WTC11 (cell line): ENCODE results near the gene MOV10L1. TPM values are rescaled to one million over a fixed set of nuclear protein-coding genes. Genes with fewer than 3 reads are reported as not detected.
A peak's percentile ranks its signal among the peaks of the same experiment; 100 is the strongest.

Experiments used
- ATAC-seq: fragments of 200-7000 bp; cut with Tn5 transposase; 2 replicates; pipeline ENCODE4 v1.10.0; 2021; ENCODE audit warnings: mild to moderate bottlenecking, moderate library complexity
- CTCF ChIA-PET: fragments of 300-600 bp; sonication (Branson Sonifier 250); formaldehyde crosslinking; loops from one replicate; lab custom pipeline; 2021; ENCODE audit warnings: antibody characterized with exemption; lab: Charles Lee
- POLR2A ChIA-PET: fragments of 350-600 bp; sonication (Branson Sonifier 250); formaldehyde crosslinking; loops from one replicate; lab custom pipeline; 2021; ENCODE audit warnings: antibody characterized with exemption; lab: Charles Lee
- DNase-seq: peaks from one replicate; pipeline ENCODE4 v3.0.0; 2021; ENCODE audit warnings: low spot score
- H3K27ac Mint-ChIP-seq: 2 replicates; pipeline ENCODE4 v1.8.0; 2021; ENCODE audit warnings: mixed read lengths
- H3K27me3 Mint-ChIP-seq: 2 replicates; pipeline ENCODE4 v1.8.0; 2021; ENCODE audit warnings: low read depth, mild to moderate bottlenecking, moderate library complexity, mixed read lengths
- H3K36me3 Mint-ChIP-seq: 2 replicates; pipeline ENCODE4 v1.8.0; 2021; ENCODE audit warnings: mixed read lengths
- H3K4me1 Mint-ChIP-seq: 2 replicates; pipeline ENCODE4 v1.8.0; 2022; ENCODE audit warnings: mixed read lengths
- H3K4me3 Mint-ChIP-seq: 2 replicates; pipeline ENCODE4 v1.8.0; 2021; ENCODE audit warnings: mild to moderate bottlenecking, moderate library complexity, mixed read lengths
- H3K9me3 Mint-ChIP-seq: 2 replicates; pipeline ENCODE4 v1.8.0; 2021; ENCODE audit warnings: mixed read lengths
- ATF1 ChIP-seq: sonication (generic); formaldehyde crosslinking; IDR thresholded peaks from 2 replicates; pipeline ENCODE4 v1.8.1; 2023; ENCODE audit warnings: mild to moderate bottlenecking, moderate library complexity, missing genetic modification reagents
- CREB1 ChIP-seq: sonication (generic); formaldehyde crosslinking; IDR thresholded peaks from 2 replicates; pipeline ENCODE4 v1.8.0; 2023; ENCODE audit warnings: mild to moderate bottlenecking, missing genetic modification reagents
- ELF4 ChIP-seq: sonication (generic); formaldehyde crosslinking; IDR thresholded peaks from 2 replicates; pipeline ENCODE4 v1.8.1; 2022; ENCODE audit warnings: low read depth, mild to moderate bottlenecking, moderate library complexity, missing genetic modification reagents
- FOXK1 ChIP-seq: sonication (generic); formaldehyde crosslinking; IDR thresholded peaks from 2 replicates; pipeline ENCODE4 v1.8.0; 2022; ENCODE audit warnings: mild to moderate bottlenecking, moderate library complexity, missing genetic modification reagents
- FOXP1 ChIP-seq: sonication (generic); formaldehyde crosslinking; IDR thresholded peaks from 2 replicates; pipeline ENCODE4 v1.8.0; 2022; ENCODE audit warnings: missing genetic modification reagents, mild to moderate bottlenecking, moderate library complexity, borderline replicate concordance
- FOXP4 ChIP-seq: sonication (generic); formaldehyde crosslinking; IDR thresholded peaks from 2 replicates; pipeline ENCODE4 v1.8.0; 2022; ENCODE audit warnings: mild to moderate bottlenecking, missing genetic modification reagents
- GABPB1 ChIP-seq: sonication (generic); formaldehyde crosslinking; IDR thresholded peaks from 2 replicates; pipeline ENCODE4 v1.8.1; 2023; ENCODE audit warnings: mild to moderate bottlenecking, missing genetic modification reagents
- KAT7 ChIP-seq: sonication (generic); formaldehyde crosslinking; IDR thresholded peaks from 2 replicates; pipeline ENCODE4 v1.8.1; 2023; ENCODE audit warnings: missing genetic modification reagents, mild to moderate bottlenecking, borderline replicate concordance
- MYBL2 ChIP-seq: sonication (generic); formaldehyde crosslinking; IDR thresholded peaks from 2 replicates; pipeline ENCODE4 v1.8.1; 2023; ENCODE audit warnings: mild to moderate bottlenecking, moderate library complexity, missing genetic modification reagents
- NR1H2 ChIP-seq: sonication (generic); formaldehyde crosslinking; IDR thresholded peaks from 2 replicates; pipeline ENCODE4 v1.9.0; 2021; ENCODE audit warnings: mild to moderate bottlenecking, moderate library complexity, missing genetic modification reagents
- SMAD3 ChIP-seq: sonication (generic); formaldehyde crosslinking; IDR thresholded peaks from 2 replicates; pipeline ENCODE4 v1.8.0; 2022; ENCODE audit warnings: missing genetic modification reagents, mild to moderate bottlenecking, borderline replicate concordance
- STAT6 ChIP-seq: sonication (generic); formaldehyde crosslinking; conservative IDR thresholded peaks from 2 replicates; pipeline ENCODE4 v1.8.1; 2023; ENCODE audit warnings: mild to moderate bottlenecking, low read depth, missing genetic modification reagents, moderate library complexity
- ZBTB43 ChIP-seq: sonication (generic); formaldehyde crosslinking; IDR thresholded peaks from 2 replicates; pipeline ENCODE4 v1.8.1; 2023; ENCODE audit warnings: mild to moderate bottlenecking, missing genetic modification reagents
- ZNF263 ChIP-seq: sonication (generic); formaldehyde crosslinking; IDR thresholded peaks from 2 replicates; pipeline ENCODE4 v1.8.1; 2022; ENCODE audit warnings: low read depth, mild to moderate bottlenecking, moderate library complexity, missing genetic modification reagents
- ZNF416 ChIP-seq: fragments of 250-450 bp; sonication (Bioruptor Pico); IDR thresholded peaks from 2 replicates; pipeline ENCODE4 v1.9.0; 2021; ENCODE audit warnings: mild to moderate bottlenecking, inconsistent platforms
- ZSCAN18 ChIP-seq: fragments of 250-450 bp; sonication (Bioruptor Pico); IDR thresholded peaks from 2 replicates; pipeline ENCODE4 v2.1.2; 2022; ENCODE audit warnings: mild to moderate bottlenecking, moderate library complexity
- total RNA-seq: library from RNA; stranded (reverse); gene quantifications from 3 replicates; pipeline ENCODE4 v1.2.3, GENCODE V29; 2021
- TF ChIP-seq, protein P1 (sequence below): fragments of 250-450 bp; sonication (Bioruptor Pico); IDR thresholded peaks from 2 replicates; pipeline ENCODE4 v1.9.0; 2021; ENCODE audit warnings: mild to moderate bottlenecking
- TF ChIP-seq, protein P2 (sequence below): sonication (generic); formaldehyde crosslinking; IDR thresholded peaks from 2 replicates; pipeline ENCODE4 v1.8.0; 2022; ENCODE audit warnings: mild to moderate bottlenecking, missing genetic modification reagents

MOV10L1 gene
- total RNA-seq, 1 experiment from 2014 or later = not detected

GRCh38 chr22:50084080-50084477 lies 5.7 kb upstream of the MOV10L1 start (continued):
- TF ChIP-seq NR1H2 (CRISPR knock-in tag) = no peak
- TF ChIP-seq FOXP1 (CRISPR knock-in tag) = no peak
- no peak for TF ChIP-seq SMAD3
- TF ChIP-seq, protein P1, sequence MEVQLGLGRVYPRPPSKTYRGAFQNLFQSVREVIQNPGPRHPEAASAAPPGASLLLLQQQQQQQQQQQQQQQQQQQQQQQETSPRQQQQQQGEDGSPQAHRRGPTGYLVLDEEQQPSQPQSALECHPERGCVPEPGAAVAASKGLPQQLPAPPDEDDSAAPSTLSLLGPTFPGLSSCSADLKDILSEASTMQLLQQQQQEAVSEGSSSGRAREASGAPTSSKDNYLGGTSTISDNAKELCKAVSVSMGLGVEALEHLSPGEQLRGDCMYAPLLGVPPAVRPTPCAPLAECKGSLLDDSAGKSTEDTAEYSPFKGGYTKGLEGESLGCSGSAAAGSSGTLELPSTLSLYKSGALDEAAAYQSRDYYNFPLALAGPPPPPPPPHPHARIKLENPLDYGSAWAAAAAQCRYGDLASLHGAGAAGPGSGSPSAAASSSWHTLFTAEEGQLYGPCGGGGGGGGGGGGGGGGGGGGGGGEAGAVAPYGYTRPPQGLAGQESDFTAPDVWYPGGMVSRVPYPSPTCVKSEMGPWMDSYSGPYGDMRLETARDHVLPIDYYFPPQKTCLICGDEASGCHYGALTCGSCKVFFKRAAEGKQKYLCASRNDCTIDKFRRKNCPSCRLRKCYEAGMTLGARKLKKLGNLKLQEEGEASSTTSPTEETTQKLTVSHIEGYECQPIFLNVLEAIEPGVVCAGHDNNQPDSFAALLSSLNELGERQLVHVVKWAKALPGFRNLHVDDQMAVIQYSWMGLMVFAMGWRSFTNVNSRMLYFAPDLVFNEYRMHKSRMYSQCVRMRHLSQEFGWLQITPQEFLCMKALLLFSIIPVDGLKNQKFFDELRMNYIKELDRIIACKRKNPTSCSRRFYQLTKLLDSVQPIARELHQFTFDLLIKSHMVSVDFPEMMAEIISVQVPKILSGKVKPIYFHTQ (CRISPR knock-in tag) = no peak
- no peak for TF ChIP-seq ATF1 (CRISPR knock-in tag)
- TF ChIP-seq, protein P2, sequence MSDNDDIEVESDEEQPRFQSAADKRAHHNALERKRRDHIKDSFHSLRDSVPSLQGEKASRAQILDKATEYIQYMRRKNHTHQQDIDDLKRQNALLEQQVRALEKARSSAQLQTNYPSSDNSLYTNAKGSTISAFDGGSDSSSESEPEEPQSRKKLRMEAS (CRISPR knock-in tag) = no peak
- TF ChIP-seq GABPB1 = no peak
- TF ChIP-seq, all 79 proteins: peak for 0

DNA sequence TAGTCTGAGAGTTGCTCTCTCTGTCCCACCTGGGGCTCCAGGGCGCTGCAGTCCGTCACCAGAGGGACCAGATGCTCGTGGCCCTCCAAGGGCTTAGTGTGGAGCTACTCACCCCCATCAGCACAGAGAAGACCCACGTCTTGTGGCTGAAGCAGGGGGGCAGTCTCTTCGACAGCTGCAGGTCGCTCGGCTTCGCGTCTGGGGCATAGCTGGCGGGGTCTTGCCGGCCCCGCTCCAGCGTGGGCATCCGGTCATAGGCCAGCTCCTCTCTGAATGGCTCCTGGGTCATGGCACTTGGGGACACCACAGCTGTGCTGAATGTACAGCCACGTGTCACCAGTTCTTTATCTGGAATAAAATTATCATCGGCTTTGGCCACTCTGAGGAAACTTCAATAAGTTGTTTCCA lies 5.2 kb upstream of the MOV10L1 start:
- Mint-ChIP-seq H3K27me3 (peaks cover 8% of the 10 kb centered on the region; the same call in 1 of the 2 replicates), H3K4me1 (no peaks in the 10 kb centered on the region; the same call in 1 of the 2 replicates), H3K9me3 (peaks cover 16% of the 10 kb centered on the region), H3K4me3 (no peak overlapping the region), H3K36me3 (no peaks in the 10 kb centered on the region), H3K27ac (no peak overlapping the region)
- ATAC-seq (no peak), DNase-seq (no peak)
- CTCF ChIA-PET = interaction anchor here (0.6 to 3.4 kb wide), 8 partner anchors 25 to 651 kb away, joined by 3 to 16 read pairs (median 3); no protein-coding TSS in a partner anchor
- TF ChIP-seq FOXK1 (CRISPR knock-in tag) (no peak), FOXP4 (CRISPR knock-in tag) (no peak)
- POLR2A ChIA-PET = interaction anchor here (0.6 kb wide), 1 partner anchor 238 kb away, joined by 3 read pairs; no protein-coding TSS in a partner anchor

- no peaks in the 10 kb centered on the region for H3K36me3 Mint-ChIP-seq
- ATAC-seq (peak; percentile 55), DNase-seq (no peak)
- H3K27ac Mint-ChIP-seq = no peak within 1 kb of the TSS
- H3K27me3 Mint-ChIP-seq = peaks cover 8% of the 10 kb centered on the region; the same call in 1 of the 2 replicates
- peak within 1 kb of the TSS; percentile 22 for H3K4me3 Mint-ChIP-seq
- ChIA-PET CTCF (interaction anchor here (1.0 to 3.4 kb wide), 8 partner anchors 11 to 651 kb away, joined by 3 to 16 read pairs (median 4); no protein-coding TSS in a partner anchor), POLR2A (interaction anchor here (0.6 kb wide), 1 partner anchor 237 kb away, joined by 3 read pairs; no protein-coding TSS in a partner anchor)
- H3K9me3 Mint-ChIP-seq = peaks cover 16% of the 10 kb centered on the region
- no peaks in the 10 kb centered on the region; the same call in 1 of the 2 replicates for H3K4me1 Mint-ChIP-seq
- TF ChIP-seq ZNF263 (CRISPR knock-in tag) (peak; percentile 72; the same call in 1 of the 2 replicates), ZNF416 (CRISPR knock-in tag) (no peak)
Measured at GRCh38 chr22:50085211-50085972, 4.4 kb upstream of the MOV10L1 start, which contains the start of gene MLC1. MLC1 (minus strand) TSS chr22:50085426; CDS start chr22:50084902, 524 bp downstream.

GRCh38 chr22:50086526-50086925 lies 3.3 kb upstream of the MOV10L1 start:
- CTCF ChIA-PET = interaction anchor here (1.3 to 3.4 kb wide), 3 partner anchors 12 to 56 kb away, joined by 5 to 16 read pairs (median 11); no protein-coding TSS in a partner anchor
- TF ChIP-seq MYBL2 = no peak
- TF ChIP-seq STAT6 (CRISPR knock-in tag) = no peak
- TF ChIP-seq CREB1 = no peak
- no peak for TF ChIP-seq KAT7
- TF ChIP-seq ZBTB43 (CRISPR knock-in tag) = no peak
- TF ChIP-seq ZSCAN18 (CRISPR knock-in tag) = no peak
- TF ChIP-seq ELF4 = no peak

More at GRCh38 chr22:50086526-50086925, 3.3 kb upstream of the MOV10L1 start:
- Mint-ChIP-seq H3K27ac (no peak overlapping the region), H3K27me3 (peaks cover 8% of the 10 kb centered on the region), H3K4me1 (no peaks in the 10 kb centered on the region; the same call in 1 of the 2 replicates), H3K36me3 (no peaks in the 10 kb centered on the region), H3K9me3 (peaks cover 16% of the 10 kb centered on the region), H3K4me3 (no peak overlapping the region)
- no peak for DNase-seq
- no peak for ATAC-seq
- POLR2A ChIA-PET = no interaction called here
